HFFc6 (cell line): ENCODE data around the gene MOB3A. TPM values are rescaled to one million over a fixed set of nuclear protein-coding genes. Genes with fewer than 3 reads are reported as not detected.

ENCODE experiments used
- DNase-seq: peaks from one replicate; pipeline ENCODE4 v3.0.0-alpha.2; 2018
- H3K27ac Mint-ChIP-seq: 2 replicates; pipeline ENCODE4 v1.8.0; 2020; ENCODE audit warnings: mild to moderate bottlenecking, mixed read lengths
- H3K27me3 Mint-ChIP-seq: 2 replicates; pipeline ENCODE4 v1.8.0; 2021; ENCODE audit warnings: mild to moderate bottlenecking, moderate library complexity, mixed read lengths; ENCODE audit not compliant: insufficient read depth
- H3K36me3 Mint-ChIP-seq: 2 replicates; pipeline ENCODE4 v1.8.0; 2021; ENCODE audit warnings: low read depth, mixed read lengths
- H3K4me1 Mint-ChIP-seq: 2 replicates; pipeline ENCODE4 v1.8.0; 2020; ENCODE audit warnings: low read depth, mixed read lengths
- H3K4me3 Mint-ChIP-seq: 2 replicates; pipeline ENCODE4 v1.8.0; 2020; ENCODE audit warnings: mild to moderate bottlenecking, moderate library complexity, mixed read lengths
- H3K9me3 Mint-ChIP-seq: 2 replicates; pipeline ENCODE4 v1.8.0; 2020; ENCODE audit warnings: mild to moderate bottlenecking, mixed read lengths
- total RNA-seq, 6 experiments: library from RNA; stranded (reverse); fragmentation: NEBNext Ultra II Directional; extraction: Animal tissue kit (Norgen Biotek cat#: 25700); gene quantifications; 2 replicates in 1 of 6; 3 replicates in 5 of 6; pipeline ENCODE4 v1.2.3, GENCODE V29; 2021
- TF ChIP-seq, protein P1 (sequence below): fragments of 200-600 bp; sonication (generic); IDR thresholded peaks from 2 replicates; pipeline ENCODE4 v1.5.0; 2021; ENCODE audit warnings: antibody characterized with exemption, mild to moderate bottlenecking

Gene MOB3A
- total RNA-seq, 6 experiments from 2014 or later, result 47.1 to 52.6 (median 51.2) TPM

GRCh38 chr19:2046046-2046907 is 49.8 kb downstream of the MOB3A start:
- Mint-ChIP-seq H3K4me1 (peaks cover 6% of the 10 kb centered on the region; the same call in 1 of the 2 replicates), H3K27me3 (peaks cover 1% of the 10 kb centered on the region), H3K9me3 (no peaks in the 10 kb centered on the region), H3K36me3 (no peaks in the 10 kb centered on the region), H3K4me3 (no peak overlapping the region), H3K27ac (no peak overlapping the region)
- TF ChIP-seq, protein P1, sequence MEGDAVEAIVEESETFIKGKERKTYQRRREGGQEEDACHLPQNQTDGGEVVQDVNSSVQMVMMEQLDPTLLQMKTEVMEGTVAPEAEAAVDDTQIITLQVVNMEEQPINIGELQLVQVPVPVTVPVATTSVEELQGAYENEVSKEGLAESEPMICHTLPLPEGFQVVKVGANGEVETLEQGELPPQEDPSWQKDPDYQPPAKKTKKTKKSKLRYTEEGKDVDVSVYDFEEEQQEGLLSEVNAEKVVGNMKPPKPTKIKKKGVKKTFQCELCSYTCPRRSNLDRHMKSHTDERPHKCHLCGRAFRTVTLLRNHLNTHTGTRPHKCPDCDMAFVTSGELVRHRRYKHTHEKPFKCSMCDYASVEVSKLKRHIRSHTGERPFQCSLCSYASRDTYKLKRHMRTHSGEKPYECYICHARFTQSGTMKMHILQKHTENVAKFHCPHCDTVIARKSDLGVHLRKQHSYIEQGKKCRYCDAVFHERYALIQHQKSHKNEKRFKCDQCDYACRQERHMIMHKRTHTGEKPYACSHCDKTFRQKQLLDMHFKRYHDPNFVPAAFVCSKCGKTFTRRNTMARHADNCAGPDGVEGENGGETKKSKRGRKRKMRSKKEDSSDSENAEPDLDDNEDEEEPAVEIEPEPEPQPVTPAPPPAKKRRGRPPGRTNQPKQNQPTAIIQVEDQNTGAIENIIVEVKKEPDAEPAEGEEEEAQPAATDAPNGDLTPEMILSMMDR, result no peak
- DNase-seq, result no peak

GRCh38 chr19:2045501-2046045 is 50.6 kb downstream of the MOB3A start:
- no peaks in the 10 kb centered on the region for H3K36me3 Mint-ChIP-seq
- TF ChIP-seq, protein P1, result no peak
- no peak overlapping the region for H3K27ac Mint-ChIP-seq

GRCh38 chr19:2044709-2045500 is 51.2 kb downstream of the MOB3A start:
- Mint-ChIP-seq H3K27ac (no peak overlapping the region), H3K27me3 (no peaks in the 10 kb centered on the region; the same call in 1 of the 2 replicates), H3K4me3 (no peak overlapping the region), H3K4me1 (peaks cover 5% of the 10 kb centered on the region; the same call in 1 of the 2 replicates), H3K9me3 (no peaks in the 10 kb centered on the region), H3K36me3 (no peaks in the 10 kb centered on the region)
- no peak for DNase-seq
- TF ChIP-seq, protein P1, result no peak

More at GRCh38 chr19:2045501-2046045, 50.6 kb downstream of the MOB3A start:
- Mint-ChIP-seq H3K4me3 (no peak overlapping the region), H3K27me3 (no peaks in the 10 kb centered on the region; the same call in 1 of the 2 replicates), H3K9me3 (no peaks in the 10 kb centered on the region), H3K4me1 (peaks cover 6% of the 10 kb centered on the region; the same call in 1 of the 2 replicates)
- DNase-seq, result no peak

- no peak overlapping the region for H3K4me3 Mint-ChIP-seq
- no peaks in the 10 kb centered on the region; the same call in 1 of the 2 replicates for H3K4me1 Mint-ChIP-seq
- DNase-seq, result no peak
- H3K27me3 Mint-ChIP-seq, result no peaks in the 10 kb centered on the region; the same call in 1 of the 2 replicates
- H3K27ac Mint-ChIP-seq, result no peak overlapping the region
- no peaks in the 10 kb centered on the region for H3K36me3 Mint-ChIP-seq
- TF ChIP-seq, protein P1, result no peak
- H3K9me3 Mint-ChIP-seq, result no peaks in the 10 kb centered on the region
Measured at GRCh38 chr19:2043961-2044708, 52.0 kb downstream of the MOB3A start.

DNA sequence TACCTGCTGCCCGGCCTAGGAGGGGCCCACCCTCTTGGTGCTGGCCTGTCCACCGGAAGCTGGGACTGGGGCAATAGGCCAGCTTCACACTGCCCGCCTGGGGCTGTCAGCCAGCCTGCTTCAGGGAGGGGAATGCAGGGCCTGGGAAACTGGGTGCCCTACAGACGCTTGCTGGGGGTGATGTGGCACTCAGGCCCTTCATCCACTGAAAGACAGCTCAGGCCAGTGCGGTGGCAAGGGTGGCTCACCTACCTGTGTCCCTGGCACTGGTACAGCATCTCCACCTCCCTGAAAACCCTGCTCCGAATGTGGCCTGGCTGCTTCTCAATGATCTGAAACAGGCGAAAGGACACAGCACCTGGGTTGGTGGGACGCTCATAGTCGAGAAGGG is 52.9 kb downstream of the MOB3A start:
- DNase-seq, result no peak
- H3K27me3 Mint-ChIP-seq, result no peaks in the 10 kb centered on the region; the same call in 1 of the 2 replicates
- no peaks in the 10 kb centered on the region for H3K9me3 Mint-ChIP-seq
- TF ChIP-seq, protein P1, result no peak
- H3K36me3 Mint-ChIP-seq, result no peaks in the 10 kb centered on the region
- H3K4me1 Mint-ChIP-seq, result no peaks in the 10 kb centered on the region; the same call in 1 of the 2 replicates
- H3K4me3 Mint-ChIP-seq, result no peak overlapping the region
- no peak overlapping the region for H3K27ac Mint-ChIP-seq
